IPS-NIHi11 (cell line): ENCODE results near the gene KCNK10.
A peak's percentile ranks its signal among the peaks of the same experiment; 100 is the strongest.

ENCODE experiments used
- DNase-seq: peaks from one replicate; pipeline ENCODE4 v3.0.0; 2012; ENCODE audit warnings: mixed read lengths, low spot score

Gene KCNK10

DNA sequence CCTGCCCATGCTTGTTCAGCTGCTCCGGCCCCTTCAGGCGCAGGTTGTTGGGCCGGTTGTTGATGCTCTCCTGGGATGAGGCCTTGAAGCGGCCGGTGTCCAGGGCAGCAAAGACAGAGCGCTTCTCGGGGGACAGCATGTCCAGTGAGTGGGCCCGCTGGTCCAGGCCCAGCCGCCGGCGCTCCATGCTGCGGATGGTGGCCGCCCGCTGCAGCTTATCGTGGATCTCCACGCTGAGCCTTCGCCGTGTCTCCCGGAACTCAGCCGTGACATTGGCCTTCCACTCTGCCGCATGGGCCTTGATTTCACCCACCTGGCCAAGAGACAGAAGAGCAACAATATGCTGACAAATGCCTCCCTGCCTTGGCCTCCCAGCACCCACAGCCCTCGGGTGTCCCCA, 137.2 kb downstream of the KCNK10 start:
- DNase-seq = no peak

DNA sequence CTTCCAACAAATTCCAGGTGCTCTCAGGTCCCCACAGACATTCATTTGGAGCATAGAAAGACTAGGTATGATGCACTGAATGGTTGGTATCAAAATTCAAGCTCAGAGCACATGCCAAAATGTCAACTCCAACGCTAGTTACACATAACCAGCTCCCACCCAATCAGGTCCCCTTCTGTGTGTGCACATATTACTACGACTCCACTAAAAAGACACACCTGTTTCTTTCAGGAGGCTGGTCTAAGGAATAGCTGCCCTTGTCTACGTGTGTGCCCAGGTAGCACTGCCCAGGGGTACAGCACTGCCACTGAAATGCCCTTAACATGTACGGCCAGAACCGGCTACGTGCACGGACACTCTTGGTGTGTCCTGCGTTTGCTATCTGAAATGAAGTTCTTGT, 138.1 kb downstream of the KCNK10 start:
- no peak for DNase-seq

DNA sequence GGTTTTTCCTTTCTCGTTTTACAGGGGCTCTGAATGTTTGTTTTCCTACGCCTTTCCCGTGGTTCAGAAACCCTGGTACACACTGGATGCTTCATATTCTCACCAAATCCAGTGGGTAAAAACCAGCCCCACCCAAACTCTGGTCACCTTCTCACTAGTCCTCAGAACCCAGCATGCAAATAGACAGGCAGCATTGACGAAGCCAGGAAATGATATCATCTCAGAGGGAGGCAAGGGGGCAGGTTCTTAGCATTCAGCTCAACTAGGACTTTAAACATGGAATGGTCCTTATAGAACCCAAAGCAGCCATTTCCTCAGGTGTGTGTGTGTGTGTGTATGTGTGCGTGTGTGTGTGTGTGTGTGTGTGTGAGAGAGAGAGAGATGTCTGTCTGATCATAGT, 142.0 kb downstream of the KCNK10 start:
- DNase-seq = no peak

DNA sequence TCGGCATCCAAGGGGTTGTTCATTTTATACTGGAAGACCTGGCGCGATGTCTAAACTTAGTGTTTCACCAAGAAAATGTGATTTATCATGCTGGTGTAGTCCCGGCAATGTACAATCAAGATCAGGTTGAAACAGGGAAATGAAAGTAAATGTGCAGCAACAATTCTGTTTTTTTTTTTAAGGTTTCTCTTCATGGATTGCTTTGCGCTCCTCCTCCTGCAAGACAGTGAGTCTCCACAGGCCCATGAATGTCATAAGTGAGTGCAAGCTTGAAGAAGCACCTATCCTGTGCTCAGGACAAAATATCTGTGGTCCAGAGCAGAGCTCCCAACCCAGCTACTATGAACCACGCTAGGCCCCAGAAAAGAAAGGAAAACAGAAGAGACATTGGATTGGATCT, 143.4 kb downstream of the KCNK10 start:
- no peak for DNase-seq

DNA sequence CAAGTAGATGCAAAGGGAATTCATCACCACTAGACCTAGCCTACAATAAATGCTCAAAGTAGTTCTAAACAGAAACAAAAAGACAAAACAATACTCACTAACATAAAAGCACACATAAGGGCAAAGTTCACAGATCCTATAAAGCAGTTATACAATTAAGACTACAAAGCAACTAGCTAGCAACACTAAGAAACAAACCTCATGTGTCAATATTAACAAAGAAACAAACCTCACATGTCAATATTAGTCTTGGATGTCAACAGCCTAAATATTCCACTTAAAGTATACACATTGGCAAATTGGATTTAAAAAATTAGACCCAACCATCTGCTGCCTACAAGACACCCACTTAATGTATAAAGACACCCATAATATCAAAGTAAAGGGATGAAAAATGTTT, 152.7 kb downstream of the KCNK10 start:
- DNase-seq = no peak

DNA sequence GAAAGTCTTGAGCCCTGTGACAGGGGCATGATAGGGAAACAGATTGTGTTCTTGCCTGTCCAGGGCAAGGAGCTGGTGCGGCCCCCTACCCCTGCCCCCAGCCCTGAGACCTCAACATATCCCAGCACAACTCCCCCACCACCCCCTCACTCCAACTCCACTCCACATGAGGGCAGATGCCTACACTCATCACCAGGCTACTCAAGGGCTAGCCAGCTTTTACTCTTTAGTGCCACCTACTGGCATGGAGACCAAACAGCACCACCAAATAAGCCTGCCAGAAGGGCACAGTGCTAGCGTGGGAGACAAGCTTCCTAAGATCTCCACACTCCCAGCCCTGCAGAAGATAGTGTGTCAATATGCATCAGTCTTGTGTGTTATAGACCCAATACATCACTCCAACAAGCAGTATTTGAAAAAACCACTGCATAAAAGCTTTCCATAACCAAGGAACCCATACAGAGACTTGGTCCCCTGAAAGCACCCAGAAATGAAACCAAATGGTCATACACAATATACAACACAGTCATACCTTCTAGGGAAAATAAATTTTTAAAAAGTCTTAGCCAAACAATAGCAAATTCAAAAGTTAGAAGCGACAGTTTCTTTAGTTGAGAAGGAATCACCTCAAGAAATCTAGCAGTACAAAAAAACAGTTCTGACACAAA, 154.4 kb downstream of the KCNK10 start:
- peak; percentile 75 for DNase-seq

DNA sequence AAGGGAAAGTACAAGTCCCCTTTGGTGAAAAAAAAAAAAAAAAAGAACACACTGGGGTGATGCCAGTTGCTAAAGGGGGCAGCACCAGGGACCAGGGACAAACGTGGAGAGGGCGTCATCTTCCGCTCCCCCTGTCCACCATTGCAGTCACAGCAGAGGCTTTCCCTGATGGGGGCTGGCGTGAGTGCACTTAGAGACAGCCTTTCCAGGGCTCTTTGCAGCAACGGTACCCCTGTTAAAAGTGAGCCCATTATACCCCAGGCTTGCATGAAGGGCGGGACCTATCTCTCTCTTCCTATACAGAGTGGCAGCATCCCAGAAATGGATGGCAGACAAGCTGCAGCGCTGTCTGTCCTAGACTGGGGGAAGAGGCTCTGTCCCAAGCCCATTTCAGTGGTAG, 155.0 kb downstream of the KCNK10 start:
- no peak for DNase-seq

DNA sequence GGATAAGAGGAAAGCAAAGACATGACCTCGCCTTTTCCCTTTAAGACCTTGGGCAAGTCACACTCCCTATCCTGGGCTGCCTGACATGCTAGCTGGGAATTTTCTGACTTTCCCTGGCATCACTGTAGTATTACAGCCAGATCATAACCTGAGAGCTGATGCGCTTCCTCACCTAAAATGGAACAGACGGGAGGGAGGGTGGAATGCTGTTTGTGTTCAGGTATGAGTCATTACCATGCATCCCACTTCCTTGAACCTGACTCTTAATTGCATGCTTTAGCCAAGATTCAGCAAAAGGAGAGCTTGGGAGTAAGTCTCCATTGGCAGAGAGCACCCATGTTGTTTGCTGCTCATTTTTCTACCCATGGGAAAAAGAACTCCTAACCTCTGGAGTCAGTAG, 156.5 kb downstream of the KCNK10 start:
- no peak for DNase-seq

DNA sequence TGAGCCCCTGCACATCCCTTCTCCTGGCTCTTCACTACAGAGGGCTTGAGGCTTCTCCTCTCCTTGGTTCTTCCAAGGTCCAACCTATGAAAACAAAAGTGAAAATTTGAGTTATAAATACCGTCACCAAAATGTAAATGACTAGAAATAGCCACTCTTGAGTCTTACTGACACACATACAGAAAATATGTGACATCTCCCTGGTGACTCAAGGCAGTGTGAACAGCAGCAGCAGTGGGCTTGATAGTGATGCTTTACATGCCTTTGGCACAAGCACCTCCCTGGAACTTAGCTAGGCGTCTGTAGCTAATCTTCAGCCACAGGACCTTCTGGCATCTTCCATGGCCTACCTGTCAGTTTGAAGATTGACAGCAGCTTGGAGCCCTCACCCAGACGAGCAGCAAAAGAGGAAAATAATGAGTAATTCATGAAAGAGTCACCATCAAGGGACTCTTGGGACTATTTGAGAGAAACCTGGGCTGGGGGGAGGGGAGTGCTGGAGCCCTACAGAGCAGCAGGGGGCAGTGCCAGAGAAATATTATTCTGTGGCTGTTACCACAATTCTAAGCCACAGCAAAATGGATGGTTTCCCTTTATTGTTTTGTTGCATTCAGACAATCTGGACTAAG, 158.0 kb downstream of the KCNK10 start:
- DNase-seq = no peak

DNA sequence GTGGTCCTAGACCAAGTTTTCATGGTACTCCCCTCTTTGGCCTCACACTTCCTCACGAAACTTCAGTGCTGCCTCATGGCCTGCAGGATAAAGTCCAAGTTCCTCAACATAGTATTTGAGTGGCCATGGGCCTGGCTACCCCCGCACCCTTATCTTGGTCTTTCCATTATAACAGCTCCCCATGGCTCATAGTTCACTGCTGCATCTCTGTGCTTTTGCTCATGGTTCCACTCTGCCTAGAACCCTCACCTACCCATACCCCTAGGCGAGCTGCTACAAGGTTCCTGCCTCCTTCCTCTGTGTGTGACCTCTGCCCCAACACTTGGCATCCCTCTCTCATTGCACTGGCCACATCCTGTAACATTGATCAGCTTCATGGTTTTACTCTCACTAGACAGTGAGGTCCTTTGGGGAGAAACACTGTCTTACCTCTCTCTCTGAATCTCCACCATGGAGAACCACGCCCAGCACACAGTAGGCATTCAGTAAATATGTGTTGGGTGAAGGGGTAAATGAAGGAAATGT, 159.3 kb downstream of the KCNK10 start:
- DNase-seq = no peak

DNA sequence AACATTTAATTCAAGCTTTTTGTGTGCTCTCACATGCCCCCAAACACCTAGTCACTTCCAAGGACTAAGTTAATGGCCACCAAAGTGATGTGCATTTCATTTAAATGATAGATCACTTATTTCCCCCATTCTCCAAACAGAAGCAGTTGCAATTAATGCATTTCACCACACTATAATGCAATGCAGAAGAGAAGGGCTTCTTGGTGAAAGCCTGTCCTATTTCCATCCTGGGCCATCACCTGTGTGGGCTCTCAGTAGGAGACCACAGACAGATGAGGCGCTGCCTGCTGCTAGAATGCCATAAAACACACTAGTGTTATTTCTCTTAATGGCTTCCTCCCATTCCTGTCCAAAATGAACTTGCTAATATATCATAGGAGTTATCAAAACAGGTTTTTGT, 166.9 kb downstream of the KCNK10 start:
- no peak for DNase-seq

DNA sequence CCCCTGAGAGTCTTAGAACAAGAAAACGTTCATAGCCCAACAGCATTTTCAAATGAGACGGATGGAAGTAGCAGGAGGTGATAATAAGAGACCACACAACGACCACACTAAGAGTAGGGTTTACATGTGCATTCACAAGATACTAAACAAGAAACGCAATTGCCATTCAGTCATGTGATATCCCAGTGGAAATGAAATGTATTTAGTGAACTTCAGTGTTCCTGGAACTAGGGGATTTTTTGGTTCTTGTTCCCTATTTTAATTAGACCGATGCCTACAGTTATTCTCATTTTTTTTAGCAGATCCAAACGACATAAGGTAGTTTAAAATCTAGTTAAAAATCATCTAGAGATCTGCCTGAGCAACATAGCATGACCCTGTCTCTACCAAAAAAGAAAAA, 168.1 kb downstream of the KCNK10 start:
- no peak for DNase-seq

DNA sequence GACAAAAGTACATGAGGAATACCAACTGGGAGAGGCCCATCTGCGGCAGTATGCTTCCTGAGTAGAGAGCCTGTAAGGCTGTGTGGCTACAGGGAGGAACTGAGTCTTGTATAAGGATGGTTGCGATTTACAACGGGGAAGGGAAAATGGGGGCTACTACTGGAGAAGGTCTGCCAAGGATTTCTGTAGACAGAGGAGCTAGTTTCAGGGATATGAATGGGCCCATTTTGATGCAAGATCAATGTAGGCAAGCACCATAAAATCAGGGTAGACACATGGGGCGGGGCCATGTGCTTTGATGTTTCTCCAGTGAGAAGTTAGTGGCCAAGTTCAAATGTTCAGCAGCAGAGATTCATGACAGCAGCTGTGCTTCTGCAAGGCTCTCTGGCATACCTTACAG, 168.7 kb downstream of the KCNK10 start:
- DNase-seq = no peak

DNA sequence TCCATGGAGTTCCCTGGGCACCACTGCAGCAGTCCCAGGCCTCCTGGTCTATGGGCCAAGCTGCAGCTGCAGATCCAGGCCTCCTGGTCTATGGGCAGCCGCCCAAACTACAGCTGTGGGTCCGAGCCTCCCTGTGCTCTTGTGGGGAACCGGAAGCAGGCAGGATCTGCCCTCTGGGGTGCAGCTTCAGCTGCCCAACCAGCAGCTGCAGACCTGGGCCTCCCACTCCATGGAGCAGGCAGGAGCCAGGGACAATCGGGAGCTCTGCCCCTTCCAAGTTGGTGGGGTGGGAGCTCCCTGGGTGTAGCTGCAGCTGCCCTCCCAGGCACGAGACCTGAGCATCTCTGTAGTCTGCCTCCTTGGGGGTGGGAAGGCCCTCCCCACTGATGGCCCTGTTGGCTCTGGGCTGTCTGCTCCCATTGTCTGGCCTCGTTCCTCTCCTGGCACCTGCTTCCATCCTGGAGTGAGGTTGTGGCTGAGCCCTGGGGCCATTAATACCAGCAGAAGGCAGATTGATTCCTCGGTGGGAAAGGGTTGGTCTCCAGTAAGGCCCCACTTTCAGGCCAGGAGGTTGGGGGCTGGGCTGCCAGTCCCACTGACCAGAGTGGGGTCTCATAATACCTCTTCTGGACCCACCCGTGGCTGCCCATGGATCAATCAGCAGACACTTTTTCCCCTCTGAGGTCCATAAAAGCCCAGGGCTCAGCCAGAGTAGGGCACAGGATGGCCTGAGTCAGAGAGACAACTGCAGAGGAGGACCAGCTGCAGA, 176.0 kb downstream of the KCNK10 start:
- DNase-seq = no peak

DNA sequence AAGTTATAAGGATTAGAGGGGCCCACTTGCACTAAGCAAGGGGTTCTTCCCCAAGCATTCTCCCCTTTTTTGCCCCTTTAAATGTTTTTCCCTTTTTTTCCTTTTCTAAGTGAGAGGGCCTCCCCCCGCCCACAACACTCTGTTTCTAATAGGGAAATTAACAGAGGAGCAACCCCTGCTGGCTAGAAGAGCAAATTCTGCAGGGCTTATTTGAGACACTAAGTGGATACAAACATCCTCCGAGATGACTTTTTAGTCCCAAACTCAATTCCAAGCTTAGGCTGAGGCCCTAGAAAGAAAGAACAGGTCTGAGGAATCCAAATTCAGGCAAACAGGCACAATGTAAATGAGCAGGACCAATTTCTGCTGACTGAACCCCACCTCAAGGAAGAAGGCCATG, 179.3 kb downstream of the KCNK10 start:
- no peak for DNase-seq

DNA sequence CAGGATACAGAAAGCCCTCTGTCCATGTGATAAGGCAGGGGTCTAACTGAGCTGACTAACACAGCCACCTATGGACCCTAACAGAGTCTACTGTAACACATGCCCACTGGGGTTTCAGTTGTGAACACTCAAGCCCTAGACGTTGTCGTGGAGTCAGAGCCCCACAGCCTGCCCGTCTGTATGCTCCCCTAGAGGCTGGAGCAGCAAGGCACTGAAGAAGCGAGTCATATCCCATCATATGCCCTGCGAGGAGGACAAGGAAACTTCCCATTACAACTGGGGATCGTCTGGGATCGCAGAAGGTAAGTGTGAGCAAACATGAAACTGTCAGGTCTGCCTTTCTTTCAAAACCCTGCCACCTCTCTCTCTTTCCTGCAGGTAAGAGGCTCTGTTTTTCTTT, 180.1 kb downstream of the KCNK10 start:
- no peak for DNase-seq

DNA sequence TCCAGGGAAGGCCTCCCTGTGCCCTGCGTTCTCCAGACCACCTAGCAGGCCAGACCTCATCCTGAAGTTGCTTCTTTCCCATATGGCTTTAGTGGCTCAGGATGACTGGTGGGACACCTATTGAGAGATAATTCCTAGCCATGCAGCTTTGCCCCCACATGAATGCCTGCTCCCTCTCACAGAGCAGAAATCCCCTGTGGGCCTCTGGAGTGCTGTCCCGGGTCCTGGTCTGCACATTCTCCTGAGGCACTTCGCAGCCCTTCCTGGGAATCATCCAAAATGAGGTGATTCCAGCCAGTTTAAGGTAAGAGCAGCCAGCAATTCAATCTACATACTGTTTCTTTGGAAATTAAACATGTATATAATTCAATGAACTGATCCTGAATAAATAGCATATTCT, 182.2 kb downstream of the KCNK10 start:
- DNase-seq = peak; percentile 39

DNA sequence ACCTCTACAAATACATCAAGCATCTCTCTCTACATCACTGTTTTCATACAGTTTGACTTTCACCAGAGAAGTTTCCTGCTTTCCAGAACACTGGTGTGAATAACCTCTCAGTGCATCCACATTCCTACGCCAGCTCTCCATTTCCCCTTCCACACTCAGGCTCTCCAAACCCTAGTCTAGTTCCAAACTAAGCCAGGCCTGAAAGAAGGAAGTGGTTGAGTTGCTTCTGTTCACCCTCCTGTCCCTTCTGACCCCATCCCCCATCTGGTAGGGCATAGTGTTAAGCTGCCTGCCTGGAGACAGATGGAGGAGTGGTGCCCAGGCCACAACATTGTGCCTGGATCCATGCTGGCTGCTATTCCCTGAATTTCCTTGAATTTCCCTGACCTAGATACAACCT, 185.7 kb downstream of the KCNK10 start:
- no peak for DNase-seq
